A673 (cell line): ENCODE measurements around the gene CLCN7. TPM values are rescaled to one million over a fixed set of nuclear protein-coding genes. Genes with fewer than 3 reads are reported as not detected.

ENCODE experiments used
- BruUV-seq: library from RNA; stranded (reverse); fragments of 400-500 nt; replicated peaks from 2 replicates; lab custom pipeline; 2021; lab: Mats Ljungman, UMichigan
- CTCF ChIA-PET: fragments of 300-600 bp; sonication (Branson Sonifier 250); formaldehyde crosslinking; loops from one replicate; lab custom pipeline; 2022; ENCODE audit warnings: antibody characterized with exemption; lab: Charles Lee
- POLR2A ChIA-PET: fragments of 300-600 bp; sonication (Branson Sonifier 250); formaldehyde crosslinking; loops from one replicate; lab custom pipeline; 2022; ENCODE audit warnings: antibody characterized with exemption; ENCODE audit not compliant: low non-redundant PET; lab: Charles Lee
- DNase-seq: peaks from one replicate; pipeline ENCODE4 v3.0.0-alpha.2; 2015; ENCODE audit warnings: low spot score
- H3K27ac ChIP-seq: fragments of 200-600 bp; sonication (generic); 2 replicates; pipeline ENCODE4 v1.5.1; 2016; ENCODE audit warnings: mixed run types, low read depth, mild to moderate bottlenecking, mixed read lengths, antibody characterized with exemption, low read length; ENCODE audit not compliant: poor library complexity, severe bottlenecking
- H3K27me3 ChIP-seq: fragments of 200-600 bp; sonication (generic); replicated peaks from 2 replicates; pipeline ENCODE4 v1.6.1; 2017; ENCODE audit warnings: mixed run types, low read depth, mild to moderate bottlenecking, mixed read lengths, antibody characterized with exemption, low read length; ENCODE audit not compliant: insufficient read depth, poor library complexity
- H3K36me3 ChIP-seq: fragments of 200-600 bp; sonication (generic); 2 replicates; pipeline ENCODE4 v1.6.1; 2016; ENCODE audit warnings: mixed run types, mild to moderate bottlenecking, mixed read lengths, antibody characterized with exemption, low read length; ENCODE audit not compliant: insufficient read depth, poor library complexity, severe bottlenecking
- H3K4me1 ChIP-seq: fragments of 200-600 bp; sonication (generic); 2 replicates; pipeline ENCODE4 v1.6.1; 2017; ENCODE audit warnings: mixed run types, mild to moderate bottlenecking, mixed read lengths, antibody characterized with exemption, low read length; ENCODE audit not compliant: insufficient read depth, poor library complexity, severe bottlenecking
- H3K4me3 ChIP-seq: fragments of 200-600 bp; sonication (generic); 2 replicates; pipeline ENCODE4 v1.5.1; 2016; ENCODE audit warnings: low read depth, mixed run types, mild to moderate bottlenecking, mixed read lengths, low read length; ENCODE audit not compliant: poor library complexity, severe bottlenecking
- H3K9me3 ChIP-seq: fragments of 200-600 bp; sonication (generic); 2 replicates; pipeline ENCODE4 v1.6.1; 2016; ENCODE audit warnings: mixed run types, low read depth, mild to moderate bottlenecking, mixed read lengths, antibody characterized with exemption, low read length; ENCODE audit not compliant: poor library complexity, severe bottlenecking
- EZH2 ChIP-seq: fragments of 200-600 bp; sonication (generic); IDR thresholded peaks from 2 replicates; pipeline ENCODE4 v1.6.1; 2017; ENCODE audit warnings: borderline replicate concordance, low read depth, mild to moderate bottlenecking, mixed read lengths, antibody characterized with exemption, low read length; ENCODE audit not compliant: poor library complexity, severe bottlenecking
- intact Hi-C: fragments of 100-400 bp; cut with micrococcal nuclease; formaldehyde crosslinking; loops from one replicate; pipeline ENCODE4 v1.10.0; 2022; ENCODE audit not compliant: unreplicated experiment
- total RNA-seq: library from RNA; stranded (reverse); gene quantifications from 2 replicates; pipeline ENCODE4 v1.2.3, GENCODE V29; 2021
- TF ChIP-seq, protein P1 (sequence below): fragments of 300-800, 200-600 bp; sonication (generic); conservative IDR thresholded peaks from 2 replicates; pipeline ENCODE4 v1.5.1; 2017; ENCODE audit warnings: low read depth, mild to moderate bottlenecking, antibody characterized with exemption, low read length, moderate library complexity, mixed read lengths

Gene CLCN7
- total RNA-seq, 1 experiment from 2014 or later, result 89.3 TPM

DNA sequence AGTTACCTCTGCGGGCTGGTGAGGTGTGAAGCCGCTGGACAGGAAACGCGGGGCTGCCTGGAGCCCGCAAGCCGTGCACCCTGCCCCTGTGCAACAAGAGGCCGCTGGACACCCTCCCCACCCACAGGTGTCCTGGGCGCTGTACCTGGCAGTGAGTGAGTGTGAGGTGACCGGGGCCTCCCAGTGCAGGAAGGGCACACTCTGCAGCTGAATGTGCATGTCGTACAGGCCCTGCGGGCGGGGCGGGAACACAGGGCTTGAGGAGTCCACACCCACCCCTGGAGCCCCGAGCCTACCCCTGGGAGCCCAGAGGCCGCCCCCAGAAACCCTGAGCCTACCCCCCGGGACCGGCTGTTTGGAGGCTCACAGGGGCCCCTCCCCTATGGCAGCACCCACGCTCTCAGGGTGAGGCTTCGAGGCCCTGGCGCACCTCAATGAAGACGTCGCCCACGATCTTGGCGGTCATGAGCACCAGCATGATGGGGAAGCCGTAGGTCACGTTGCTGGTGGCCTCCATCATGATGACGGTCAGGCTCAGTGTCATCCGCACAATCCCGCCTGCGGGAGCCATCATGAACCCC, 26.2 kb downstream of the CLCN7 start:
- H3K4me3 ChIP-seq, result no peak overlapping the region
- no peak for DNase-seq
- TF ChIP-seq, protein P1, sequence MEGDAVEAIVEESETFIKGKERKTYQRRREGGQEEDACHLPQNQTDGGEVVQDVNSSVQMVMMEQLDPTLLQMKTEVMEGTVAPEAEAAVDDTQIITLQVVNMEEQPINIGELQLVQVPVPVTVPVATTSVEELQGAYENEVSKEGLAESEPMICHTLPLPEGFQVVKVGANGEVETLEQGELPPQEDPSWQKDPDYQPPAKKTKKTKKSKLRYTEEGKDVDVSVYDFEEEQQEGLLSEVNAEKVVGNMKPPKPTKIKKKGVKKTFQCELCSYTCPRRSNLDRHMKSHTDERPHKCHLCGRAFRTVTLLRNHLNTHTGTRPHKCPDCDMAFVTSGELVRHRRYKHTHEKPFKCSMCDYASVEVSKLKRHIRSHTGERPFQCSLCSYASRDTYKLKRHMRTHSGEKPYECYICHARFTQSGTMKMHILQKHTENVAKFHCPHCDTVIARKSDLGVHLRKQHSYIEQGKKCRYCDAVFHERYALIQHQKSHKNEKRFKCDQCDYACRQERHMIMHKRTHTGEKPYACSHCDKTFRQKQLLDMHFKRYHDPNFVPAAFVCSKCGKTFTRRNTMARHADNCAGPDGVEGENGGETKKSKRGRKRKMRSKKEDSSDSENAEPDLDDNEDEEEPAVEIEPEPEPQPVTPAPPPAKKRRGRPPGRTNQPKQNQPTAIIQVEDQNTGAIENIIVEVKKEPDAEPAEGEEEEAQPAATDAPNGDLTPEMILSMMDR, result no peak
- no peak for TF ChIP-seq EZH2
- peaks cover 6% of the 10 kb centered on the region for H3K36me3 ChIP-seq
- H3K27ac ChIP-seq, result no peak overlapping the region
- H3K27me3 ChIP-seq, result no peaks in the 10 kb centered on the region
- H3K4me1 ChIP-seq, result no peaks in the 10 kb centered on the region
- CTCF ChIA-PET, result no interaction called here
- POLR2A ChIA-PET, result no interaction called here
- H3K9me3 ChIP-seq, result no peaks in the 10 kb centered on the region
- BruUV-seq, result no TSS peak
- intact Hi-C loops, result no loop called here

- no peaks in the 10 kb centered on the region for H3K27me3 ChIP-seq
- H3K27ac ChIP-seq, result no peak overlapping the region
- DNase-seq, result no peak
- no peak overlapping the region for H3K4me3 ChIP-seq
- H3K4me1 ChIP-seq, result no peaks in the 10 kb centered on the region
- CTCF ChIA-PET, result no interaction called here
- no TSS peak for BruUV-seq
- POLR2A ChIA-PET, result no interaction called here
- TF ChIP-seq EZH2, result no peak
- TF ChIP-seq, protein P1, result no peak
- intact Hi-C loops, result no loop called here
- no peaks in the 10 kb centered on the region for H3K9me3 ChIP-seq
- peaks cover 6% of the 10 kb centered on the region for H3K36me3 ChIP-seq
These were observed 26.9 kb downstream of the CLCN7 start for GRCh38 chr16:1447965-1448364.

DNA sequence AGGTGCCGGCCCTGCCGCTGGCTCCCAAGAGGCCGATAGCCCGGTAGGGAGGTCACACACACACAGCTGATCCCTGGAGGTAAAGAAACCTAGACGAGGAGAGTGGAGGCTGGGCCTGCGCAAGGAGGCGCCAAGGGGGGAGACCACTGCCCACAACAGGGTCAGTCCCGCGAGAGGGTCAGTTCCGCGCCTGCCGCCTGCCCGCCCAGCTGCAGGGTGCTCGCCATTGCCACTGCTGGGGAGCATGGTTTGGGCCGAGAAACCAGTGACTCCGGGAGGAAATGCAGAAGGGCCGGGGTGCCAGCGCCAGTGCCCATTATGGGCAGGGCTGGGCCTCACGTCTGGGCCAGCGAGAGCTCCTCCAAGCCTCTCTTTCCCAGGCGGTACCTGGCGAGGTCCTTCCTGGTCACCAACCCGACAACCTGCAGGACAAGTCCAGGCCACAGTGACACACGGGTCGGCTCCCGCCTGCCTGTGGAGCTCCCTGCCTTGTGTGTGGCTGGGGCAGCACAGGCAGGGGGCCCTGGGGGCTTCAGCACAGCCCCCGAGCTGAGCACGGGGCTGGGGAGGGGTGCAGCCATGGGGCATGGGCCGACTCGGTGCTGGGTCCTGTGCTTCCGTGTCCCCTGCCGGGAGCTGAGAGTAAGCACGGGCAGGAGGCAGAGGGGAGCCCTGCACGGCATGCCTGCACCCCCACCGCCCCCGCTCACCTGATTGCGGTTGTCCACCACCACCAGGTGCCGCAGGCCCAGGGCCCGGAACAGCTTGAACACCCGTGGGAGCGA, 28.3 kb downstream of the CLCN7 start:
- Histone ChIP-seq H3K27me3 (no peaks in the 10 kb centered on the region), H3K4me1 (no peaks in the 10 kb centered on the region), H3K9me3 (no peaks in the 10 kb centered on the region), H3K4me3 (no peak overlapping the region), H3K27ac (no peak overlapping the region), H3K36me3 (peaks cover 3% of the 10 kb centered on the region)
- DNase-seq, result no peak
- ChIA-PET CTCF (no interaction called here), POLR2A (no interaction called here)
- BruUV-seq, result no TSS peak
- intact Hi-C loops, result no loop called here
- TF ChIP-seq EZH2, result no peak
- TF ChIP-seq, protein P1, result no peak
